GM21619 (cell line): Measurements from ENCODE around the gene RNPEP.
"Not testable (repeated sequence)": the region's sequence is repeated elsewhere in the genome, so short reads cannot be mapped to it uniquely, and the experiment has no call there.

ENCODE experiments used
- ATAC-seq: cut with Tn5 transposase; IDR thresholded peaks from one replicate; pipeline ENCODE4 v1.9.1; 2021; ENCODE audit not compliant: unreplicated experiment

Gene RNPEP

GRCh38 chr1:202034149-202034682 lies 51.8 kb downstream of the RNPEP start:
- no peak for ATAC-seq

- ATAC-seq: peak; percentile 47
Measured at GRCh38 chr1:202034683-202035462, 52.4 kb downstream of the RNPEP start.

- ATAC-seq: no peak
Measured at GRCh38 chr1:202036595-202037387, 54.3 kb downstream of the RNPEP start.

- ATAC-seq: no peak
Measured at GRCh38 chr1:202037706-202038296, 55.4 kb downstream of the RNPEP start.

- ATAC-seq: peak; percentile 66
Measured at GRCh38 chr1:202038688-202039346, 56.4 kb downstream of the RNPEP start.

- ATAC-seq: no peak
Measured at GRCh38 chr1:202045705-202046104, 63.3 kb downstream of the RNPEP start.

- no peak for ATAC-seq
Measured at GRCh38 chr1:202046227-202046626, 63.8 kb downstream of the RNPEP start.

- ATAC-seq: no peak
Measured at GRCh38 chr1:202046748-202047708, 64.6 kb downstream of the RNPEP start.

GRCh38 chr1:202047977-202048376 lies 65.5 kb downstream of the RNPEP start:
- ATAC-seq: no peak

- no peak for ATAC-seq
Measured at GRCh38 chr1:202049129-202049528, 66.7 kb downstream of the RNPEP start.

- ATAC-seq: no peak
Measured at GRCh38 chr1:202054094-202054493, 71.6 kb downstream of the RNPEP start.

- ATAC-seq: not testable (repeated sequence)
Measured at GRCh38 chr1:202054673-202055072, 72.2 kb downstream of the RNPEP start.
